GM12873 (cell line): ENCODE results near the gene CDAN1.

ENCODE experiments used
- CTCF ChIP-seq: IDR thresholded peaks from 2 replicates; pipeline ENCODE4 v1.5.1; 2012; ENCODE audit warnings: low read depth, mild to moderate bottlenecking, moderate library complexity, low read length, control low read depth; ENCODE audit not compliant: insufficient read depth; ENCODE audit errors: missing control alignments

The CDAN1 gene

GRCh38 chr15:42724276-42724675 lies 12.7 kb downstream of the CDAN1 start:
- no peak for TF ChIP-seq CTCF

GRCh38 chr15:42723068-42723467 lies 13.9 kb downstream of the CDAN1 start:
- TF ChIP-seq CTCF, result no peak

GRCh38 chr15:42721916-42722315 lies 15.0 kb downstream of the CDAN1 start:
- no peak for TF ChIP-seq CTCF

- TF ChIP-seq CTCF, result no peak
Observed at GRCh38 chr15:42721016-42721415, 15.9 kb downstream of the CDAN1 start.

GRCh38 chr15:42720071-42720470 lies 16.9 kb downstream of the CDAN1 start:
- no peak for TF ChIP-seq CTCF

- no peak for TF ChIP-seq CTCF
Observed at GRCh38 chr15:42719043-42719442, 17.9 kb downstream of the CDAN1 start.

GRCh38 chr15:42716626-42717025 lies 20.3 kb downstream of the CDAN1 start:
- no peak for TF ChIP-seq CTCF

- no peak for TF ChIP-seq CTCF
Observed at GRCh38 chr15:42716125-42716524, 20.8 kb downstream of the CDAN1 start.
